VCaP (cell line): ENCODE results near the gene TRIM39.
"Not testable (repeated sequence)": the region's sequence is repeated elsewhere in the genome, so short reads cannot be mapped to it uniquely, and the experiment has no call there.

Experiments used
- H3K27ac ChIP-seq: fragments of 450-650 bp; 2 replicates; pipeline ENCODE4 v1.5.1; 2017
- CTCF ChIP-seq: fragments of 450-650 bp; conservative IDR thresholded peaks from 2 replicates; pipeline ENCODE4 v1.5.1; 2017; ENCODE audit warnings: mild to moderate bottlenecking, moderate library complexity

TRIM39 gene

GRCh38 chr6:30357678-30358540 lies 31.2 kb downstream of the TRIM39 start:
- peak; percentile 86 for TF ChIP-seq CTCF
- H3K27ac ChIP-seq: no peak overlapping the region

- no peak for TF ChIP-seq CTCF
- no peak overlapping the region for H3K27ac ChIP-seq
These were observed 32.5 kb downstream of the TRIM39 start for GRCh38 chr6:30359276-30359675.

GRCh38 chr6:30360139-30360538 lies 33.4 kb downstream of the TRIM39 start:
- TF ChIP-seq CTCF: no peak

GRCh38 chr6:30361661-30362060 lies 34.9 kb downstream of the TRIM39 start:
- no peak overlapping the region for H3K27ac ChIP-seq
- no peak for TF ChIP-seq CTCF

More at GRCh38 chr6:30360139-30360538, 33.4 kb downstream of the TRIM39 start:
- H3K27ac ChIP-seq: no peak overlapping the region

GRCh38 chr6:30363459-30363858 lies 36.7 kb downstream of the TRIM39 start:
- no peak for TF ChIP-seq CTCF
- H3K27ac ChIP-seq: no peak overlapping the region

GRCh38 chr6:30364591-30364990 lies 37.9 kb downstream of the TRIM39 start:
- no peak overlapping the region for H3K27ac ChIP-seq
- peak; percentile 60 for TF ChIP-seq CTCF

- H3K27ac ChIP-seq: not testable (repeated sequence)
These were observed 42.6 kb downstream of the TRIM39 start for GRCh38 chr6:30369280-30369679.

GRCh38 chr6:30378290-30378937 lies 51.7 kb downstream of the TRIM39 start:
- no peak for TF ChIP-seq CTCF

More at GRCh38 chr6:30378290-30378937, 51.7 kb downstream of the TRIM39 start:
- no peak overlapping the region for H3K27ac ChIP-seq
